Stimulated activated CD8-positive, alpha-beta memory T cell treated with anti-CD3 and anti-CD28 coated beads, Interleukin-4, amount 100 ng/mL, for 24 hours (primary cell): ENCODE results near the gene PRKCD.
"Not testable (repeated sequence)": the region's sequence is repeated elsewhere in the genome, so short reads cannot be mapped to it uniquely, and the experiment has no call there.

Experiments used
- DNase-seq: peaks from one replicate; pipeline ENCODE4 v3.0.0-alpha.2; 2020; ENCODE audit warnings: low read depth

PRKCD gene

DNA sequence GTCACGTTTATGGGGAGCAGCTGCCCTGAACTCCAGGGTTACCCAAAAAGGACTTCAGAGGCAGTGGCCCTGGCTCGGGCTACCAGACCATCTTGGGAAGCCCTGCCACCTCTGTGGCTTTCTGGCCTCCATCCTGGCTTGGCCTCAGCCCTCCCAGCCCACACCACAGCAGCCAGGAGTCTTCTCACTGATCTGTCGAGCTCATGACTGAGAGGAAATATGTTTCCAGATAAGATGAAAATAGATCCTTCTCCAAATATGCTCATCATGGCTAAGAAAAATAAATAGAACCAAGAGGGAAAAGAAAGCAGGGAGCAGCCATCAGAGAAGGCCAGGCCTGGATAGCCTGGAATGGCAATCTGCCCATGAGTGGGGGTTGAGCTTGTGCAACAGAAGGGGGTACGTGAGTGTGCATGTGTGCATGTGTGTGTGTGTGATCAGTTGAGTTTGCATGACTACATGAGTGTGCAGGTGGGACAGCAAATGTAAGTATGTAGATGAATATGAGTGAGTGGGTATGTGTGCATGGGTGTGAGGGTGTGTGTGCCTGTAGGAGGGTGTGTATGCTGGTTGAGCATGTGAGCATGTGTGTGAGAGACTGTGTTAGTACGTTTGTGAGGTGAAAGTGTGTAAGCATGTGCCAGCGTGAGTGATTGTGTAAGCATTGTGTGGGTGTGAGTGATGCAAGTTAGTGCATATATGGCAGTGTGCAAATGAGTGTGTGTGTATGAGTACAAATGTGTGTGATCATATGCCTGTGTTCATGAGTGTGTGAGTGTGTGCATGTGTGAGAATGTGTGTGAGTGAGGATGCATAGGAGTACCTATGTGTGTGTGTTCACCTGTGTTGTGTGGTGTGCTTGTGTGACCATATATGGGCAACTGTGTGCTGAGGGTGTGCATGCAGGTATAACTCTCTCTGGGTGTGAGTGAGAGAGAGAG lies 20.8 kb upstream of the PRKCD start:
- no peak for DNase-seq

DNA sequence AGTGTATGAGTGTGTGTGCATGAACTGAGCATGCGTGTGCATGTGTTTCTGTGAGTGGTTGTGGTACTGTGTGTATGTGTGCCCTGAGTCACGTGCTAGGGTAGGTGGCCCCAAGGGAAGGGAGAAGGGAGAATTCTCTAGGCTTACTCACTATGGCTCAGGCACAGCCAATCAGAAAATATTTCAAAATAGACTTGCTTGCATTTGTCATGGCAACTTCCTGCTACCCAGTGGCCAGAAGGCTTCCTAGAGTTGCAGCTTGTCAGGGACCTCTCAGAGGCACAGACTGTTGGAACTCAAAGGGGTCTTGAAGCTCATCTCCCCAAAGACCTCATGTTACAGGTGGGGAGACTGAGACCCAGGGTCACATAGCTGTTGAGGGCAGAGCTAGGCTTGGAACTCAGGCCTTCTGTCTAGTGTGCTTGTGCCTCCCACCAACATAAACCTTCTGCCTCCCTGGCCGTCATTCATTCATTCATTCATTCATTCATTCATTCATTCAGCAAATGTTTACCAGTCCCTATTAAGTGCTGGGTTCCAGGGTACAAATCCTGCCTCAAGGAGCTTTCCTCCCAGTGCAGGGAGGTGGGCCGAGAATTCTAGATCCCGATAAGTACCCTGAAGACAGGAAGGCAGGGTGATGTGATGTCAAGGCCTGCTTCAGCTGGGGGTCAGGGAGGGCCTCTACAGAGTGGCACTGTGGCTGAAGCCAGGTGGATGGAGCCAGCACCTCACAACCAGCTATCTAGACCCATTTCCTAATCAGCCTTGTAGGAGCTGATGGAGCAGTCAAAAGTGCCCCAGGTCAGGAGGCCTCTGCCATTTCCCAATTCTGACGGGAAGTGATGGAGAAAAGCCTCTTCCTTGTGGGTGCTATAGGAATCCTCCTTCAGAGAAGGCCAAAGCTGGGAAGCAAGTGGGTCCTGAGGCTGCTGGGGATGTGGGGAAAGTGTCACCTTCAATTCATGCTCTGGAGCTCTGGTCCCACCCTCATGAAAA lies 19.9 kb upstream of the PRKCD start:
- no peak for DNase-seq

DNA sequence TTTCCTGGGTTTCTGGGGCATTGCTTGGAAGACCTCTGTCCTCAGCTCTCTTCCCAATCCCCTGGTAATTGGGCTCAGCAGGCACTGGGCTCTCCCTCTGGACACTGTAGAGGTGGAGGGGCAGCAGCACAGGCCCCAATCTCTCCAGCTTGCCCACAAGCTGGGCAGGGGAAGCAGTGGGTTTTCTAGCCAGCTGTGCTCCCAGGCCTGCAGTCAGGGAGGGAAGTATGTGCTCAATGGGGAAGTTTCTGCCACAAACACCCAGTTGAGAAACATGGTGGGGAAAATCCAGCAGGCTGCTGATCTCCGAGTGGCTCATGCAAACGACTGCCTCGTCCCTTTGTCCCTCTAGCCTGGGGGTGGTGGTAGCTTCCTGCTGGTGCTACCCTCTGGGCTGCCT lies 18.0 kb upstream of the PRKCD start:
- no peak for DNase-seq

DNA sequence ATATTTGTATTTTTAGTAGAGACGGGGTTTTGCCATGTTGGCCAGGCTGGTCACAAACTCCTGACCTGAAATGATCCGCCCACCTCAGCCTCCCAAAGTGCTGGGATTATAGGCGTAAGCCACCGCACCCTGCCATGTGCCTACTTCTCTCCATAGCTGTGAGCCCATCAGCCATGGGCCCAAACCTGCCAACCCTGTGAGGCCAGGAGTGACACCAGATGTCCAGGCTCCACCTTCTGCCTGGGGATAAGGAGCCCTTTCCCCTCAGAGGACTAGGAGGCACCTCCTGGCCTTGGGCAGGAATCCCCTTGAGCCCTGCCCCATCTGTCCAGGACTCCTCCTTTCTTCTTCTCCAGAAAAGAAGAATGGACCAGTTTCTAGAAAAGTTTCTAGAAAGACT lies 16.6 kb upstream of the PRKCD start:
- no peak for DNase-seq

DNA sequence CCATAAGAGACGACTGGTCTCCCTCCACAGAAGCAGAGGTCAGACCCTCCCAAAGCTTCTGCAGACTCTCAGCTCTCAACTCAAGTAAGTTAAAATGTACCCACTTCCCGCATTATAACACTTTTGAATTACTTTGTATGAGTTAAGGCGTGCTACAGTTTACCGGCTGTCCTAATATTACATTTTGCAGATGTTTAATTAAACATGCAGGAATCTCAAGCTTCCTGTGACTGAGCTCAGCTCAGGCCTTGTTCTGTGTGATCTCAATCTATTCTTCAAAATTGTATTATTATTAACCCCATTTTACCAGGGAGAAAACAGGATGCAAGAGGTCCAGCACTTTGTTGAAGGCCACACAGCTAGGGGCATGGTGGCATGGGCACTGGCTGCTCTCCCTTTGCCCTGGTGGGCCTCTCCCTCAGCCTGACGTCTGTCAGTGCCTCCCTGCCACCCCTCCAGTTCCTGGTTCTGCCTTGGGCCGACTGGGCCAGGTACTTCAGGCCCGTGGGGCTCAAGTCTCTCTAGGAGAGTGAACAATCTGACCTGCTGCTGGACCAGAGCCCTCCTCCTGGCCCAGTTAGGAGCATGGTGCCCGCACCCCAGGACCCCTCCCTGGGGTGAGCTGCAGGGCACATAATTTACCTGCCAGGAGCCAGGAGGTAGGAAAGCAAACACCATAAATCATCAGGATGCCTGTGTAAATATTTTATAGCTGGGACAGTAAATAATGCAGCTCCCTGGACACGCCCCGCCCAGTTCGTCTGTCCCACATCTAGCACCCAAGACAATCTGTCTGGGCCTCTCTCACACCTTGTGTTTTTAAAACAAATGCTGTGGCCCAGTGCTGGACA lies 15.9 kb upstream of the PRKCD start:
- DNase-seq: no peak

DNA sequence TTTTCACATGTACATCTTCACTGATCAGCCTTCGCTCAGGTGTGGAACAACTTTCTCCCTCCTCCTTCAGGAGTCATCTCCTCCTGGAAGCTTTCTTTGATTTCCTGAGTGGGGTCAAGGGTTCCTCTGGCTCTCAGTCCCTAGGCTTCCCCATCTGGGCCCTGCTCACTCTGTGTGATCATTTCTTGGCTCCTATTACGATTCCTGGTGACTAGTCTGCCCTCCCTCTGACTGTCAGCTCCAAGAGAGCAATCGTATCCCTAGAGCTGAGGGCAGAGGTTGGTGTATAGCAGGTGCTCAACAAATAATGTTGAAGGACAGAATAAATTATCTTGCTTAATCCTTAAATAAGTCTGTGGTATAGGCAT lies 15.3 kb upstream of the PRKCD start:
- DNase-seq: no peak

DNA sequence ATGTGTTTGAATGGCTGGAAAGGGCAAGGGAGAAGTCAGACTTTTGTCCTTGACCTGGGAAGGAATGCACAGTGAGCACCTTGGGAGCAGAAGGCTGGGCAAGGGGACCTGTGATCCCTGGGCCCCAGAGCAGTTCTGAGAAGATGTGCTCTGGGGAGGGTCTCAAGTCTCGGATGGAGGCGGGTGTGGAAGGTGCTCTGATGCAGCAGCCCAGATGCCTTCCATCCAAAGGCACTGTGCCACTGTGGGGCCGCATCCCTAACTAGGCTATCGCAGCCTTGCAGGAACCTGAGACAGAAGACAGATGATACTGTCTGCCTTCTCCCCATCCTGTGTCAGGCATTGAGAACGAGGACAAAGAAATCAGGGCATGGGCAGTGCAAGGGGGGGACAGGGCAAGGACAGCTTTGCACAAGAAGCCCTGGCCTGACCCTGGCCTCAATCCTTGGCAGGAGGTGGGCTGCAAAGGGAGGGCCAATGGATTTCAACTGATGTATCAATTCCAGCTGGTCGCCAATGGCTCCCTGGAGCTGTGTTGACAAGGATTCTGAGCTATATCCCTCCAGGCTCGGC lies 14.6 kb upstream of the PRKCD start:
- DNase-seq: no peak

DNA sequence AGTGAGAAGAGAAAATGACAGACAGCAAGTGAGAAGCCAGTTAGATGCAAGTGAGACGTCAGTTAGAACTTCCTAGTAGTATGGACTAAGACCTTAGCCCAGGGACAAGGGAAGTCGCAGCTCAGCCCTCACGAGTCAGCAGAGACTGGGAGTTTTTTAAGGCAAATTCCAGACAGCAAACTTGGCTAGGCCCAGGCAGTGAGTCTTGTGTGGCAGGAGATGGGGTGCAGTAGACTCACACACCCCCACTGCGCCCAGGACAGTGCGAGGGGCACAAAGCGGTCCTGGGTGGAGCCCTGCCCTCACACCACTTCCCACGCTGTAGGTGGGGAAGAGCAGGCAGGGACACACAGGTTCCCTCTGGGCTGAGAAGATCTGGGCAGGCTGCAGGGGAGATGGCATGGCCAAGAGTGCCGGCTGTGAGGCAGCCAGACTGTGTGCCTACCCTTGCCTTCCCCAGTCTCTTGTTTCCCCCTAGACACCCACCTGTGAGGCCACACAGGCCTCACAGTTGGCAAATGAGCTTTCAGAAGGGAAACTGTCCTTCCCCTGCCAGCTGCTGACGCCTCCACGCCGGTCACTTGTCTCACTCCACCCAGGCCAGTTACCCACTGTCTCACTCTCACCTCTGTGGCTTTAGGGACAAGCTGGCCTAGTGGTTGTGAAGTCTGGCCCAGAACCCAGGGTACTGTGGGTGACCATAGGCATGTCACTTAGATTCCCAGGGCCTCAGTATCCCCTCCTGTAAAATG lies 13.7 kb upstream of the PRKCD start:
- no peak for DNase-seq

DNA sequence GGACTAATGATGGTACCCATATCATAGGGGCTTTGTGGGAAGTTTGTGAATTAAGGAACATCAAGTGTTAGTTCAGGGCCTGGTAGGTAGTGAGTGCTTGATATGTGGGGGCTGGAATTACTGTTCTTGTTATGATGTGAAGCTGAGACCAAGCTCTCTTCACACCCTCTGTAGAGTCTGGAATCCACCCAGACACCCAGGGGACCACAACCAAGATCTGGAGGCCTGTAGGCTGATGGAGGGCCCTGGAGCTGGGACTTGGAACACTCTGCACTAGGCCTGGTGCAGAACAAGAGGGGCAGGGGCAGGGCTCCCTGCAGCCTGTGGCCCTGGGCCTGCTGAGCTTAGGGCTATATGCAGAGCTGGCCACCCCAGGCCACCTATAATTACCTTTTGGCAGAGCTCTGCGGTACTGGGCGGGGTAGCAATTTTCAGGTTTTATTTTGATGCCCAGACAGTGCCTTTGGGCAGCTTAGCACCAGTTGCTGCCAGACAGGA lies 13.1 kb upstream of the PRKCD start:
- DNase-seq: no peak

DNA sequence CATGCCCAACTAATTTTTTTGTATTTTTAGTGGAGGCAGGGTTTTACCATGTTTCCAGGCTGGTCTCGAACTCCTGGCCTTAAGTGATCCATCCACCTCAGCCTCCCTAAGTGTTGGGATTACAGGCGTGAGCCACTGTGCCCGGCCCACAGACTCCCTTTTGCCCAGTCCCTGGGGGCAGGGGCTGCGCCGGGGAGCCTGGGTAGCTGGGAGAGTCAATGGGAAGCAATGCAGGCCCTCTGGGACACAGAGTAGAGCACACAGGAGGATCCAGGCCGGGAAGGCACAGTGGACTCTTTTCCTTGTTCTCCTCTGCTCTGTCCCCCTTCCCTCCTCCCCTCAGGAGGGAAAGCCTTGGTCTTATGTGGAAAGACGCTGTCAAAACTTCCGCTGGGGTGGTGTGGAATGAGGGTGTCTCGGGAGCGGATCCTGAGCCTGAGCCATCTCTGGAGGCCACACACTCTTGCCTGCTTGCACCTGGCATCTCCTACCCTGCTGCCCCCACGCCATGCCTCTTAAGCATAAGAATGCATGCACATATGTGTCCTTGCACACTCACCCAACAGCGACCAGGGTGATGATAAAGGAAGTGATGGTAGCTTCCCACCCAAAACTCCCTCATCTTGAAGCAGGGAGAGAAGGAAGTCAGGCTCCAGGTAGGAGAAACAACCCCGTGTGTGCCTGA lies 11.9 kb upstream of the PRKCD start:
- DNase-seq: no peak

DNA sequence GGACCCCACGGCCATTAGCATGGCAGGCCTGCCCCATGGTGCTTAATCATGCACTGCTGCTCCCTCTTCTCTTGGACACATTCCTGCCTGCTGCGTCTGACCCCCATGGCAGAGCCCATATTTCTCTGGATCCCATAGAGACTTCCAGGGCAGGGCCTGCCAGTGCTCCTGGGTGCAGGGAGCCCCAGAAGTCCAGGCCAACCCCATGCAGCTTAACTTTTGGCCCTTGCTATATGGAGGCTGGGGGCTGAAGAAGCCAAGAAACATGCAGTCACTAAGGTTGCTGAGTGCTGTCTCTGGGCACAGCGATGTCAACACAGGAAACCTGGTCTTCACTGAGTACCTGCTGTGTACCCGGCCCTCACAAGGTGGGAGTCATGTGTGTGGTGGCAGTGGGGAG lies 11.3 kb upstream of the PRKCD start:
- DNase-seq: no peak

DNA sequence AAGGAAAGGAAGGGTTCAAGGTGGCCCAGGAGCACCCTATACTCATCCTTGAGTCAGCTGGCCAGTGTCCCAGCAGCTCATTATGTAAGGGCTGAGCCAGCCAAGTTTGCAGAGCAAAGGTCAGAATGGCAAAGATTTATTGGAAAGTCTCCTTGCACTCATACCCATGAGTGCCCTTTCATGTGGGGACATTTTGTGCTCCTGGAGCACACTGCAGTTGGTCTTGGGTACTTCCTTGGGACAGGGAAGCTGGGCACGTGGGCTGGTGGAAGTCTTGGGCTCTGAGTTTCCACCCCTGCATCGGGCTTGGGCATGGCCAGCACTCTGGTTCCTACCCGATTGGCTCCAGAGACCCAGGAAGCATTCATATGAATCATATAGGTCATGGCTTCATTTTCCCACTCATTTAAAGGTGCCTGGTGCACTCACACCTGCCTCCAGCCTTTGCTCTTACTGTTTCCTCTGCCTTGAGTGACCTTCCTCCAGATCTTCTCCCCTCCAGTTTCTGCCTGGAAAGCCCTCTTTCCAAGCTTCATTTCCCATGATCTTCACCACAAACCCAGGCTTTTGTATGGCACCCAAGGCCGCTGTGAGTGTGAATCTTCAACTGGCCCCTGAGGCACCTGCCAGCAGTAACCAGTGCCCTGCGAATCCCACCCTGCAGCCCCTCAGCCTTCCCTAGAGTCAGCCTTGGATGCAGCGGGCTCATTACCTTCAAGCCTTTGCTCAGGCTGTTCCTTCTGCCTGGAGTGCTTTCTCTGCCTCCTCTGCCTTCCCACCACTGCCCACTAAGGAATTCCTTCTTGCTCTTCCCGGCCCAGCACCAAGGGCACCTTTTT lies 10.5 kb upstream of the PRKCD start:
- no peak for DNase-seq

DNA sequence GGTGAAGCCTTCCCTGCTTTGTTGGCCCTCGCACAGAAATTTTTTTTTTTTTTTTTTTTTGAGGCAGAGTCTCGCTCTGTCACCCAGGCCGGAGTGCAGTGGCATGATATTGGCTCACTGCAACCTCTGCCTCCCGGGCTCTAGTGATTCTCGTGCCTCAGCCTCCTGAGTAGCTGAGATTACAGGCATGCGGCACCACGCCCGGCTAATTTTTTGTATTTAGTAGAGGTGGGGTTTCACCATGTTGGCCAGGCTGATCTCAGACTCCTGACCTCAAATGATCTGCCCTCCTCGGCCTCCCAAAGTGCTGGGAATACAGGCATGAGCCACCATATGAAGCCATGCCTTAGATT lies 9.9 kb upstream of the PRKCD start:
- not testable (repeated sequence) for DNase-seq

DNA sequence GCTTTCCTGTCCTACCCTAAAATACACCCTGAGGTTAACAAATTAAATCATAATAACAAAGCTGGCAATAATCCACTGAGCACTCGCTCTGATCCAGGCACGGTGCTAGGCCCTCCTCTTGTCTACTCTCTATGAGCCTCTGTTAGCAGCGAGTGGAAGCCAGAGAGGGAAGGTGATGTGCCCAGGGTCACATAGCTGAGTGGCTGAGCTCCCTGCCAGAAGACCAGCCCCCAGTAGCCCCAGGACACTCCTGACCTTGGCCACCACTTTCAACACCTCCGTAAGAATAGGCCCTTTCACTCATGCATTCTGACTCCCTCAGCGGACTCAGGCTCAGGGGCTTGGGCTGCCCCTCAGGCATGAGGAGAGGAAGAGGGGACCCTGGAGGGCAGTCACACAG lies 9.5 kb upstream of the PRKCD start:
- DNase-seq: no peak

DNA sequence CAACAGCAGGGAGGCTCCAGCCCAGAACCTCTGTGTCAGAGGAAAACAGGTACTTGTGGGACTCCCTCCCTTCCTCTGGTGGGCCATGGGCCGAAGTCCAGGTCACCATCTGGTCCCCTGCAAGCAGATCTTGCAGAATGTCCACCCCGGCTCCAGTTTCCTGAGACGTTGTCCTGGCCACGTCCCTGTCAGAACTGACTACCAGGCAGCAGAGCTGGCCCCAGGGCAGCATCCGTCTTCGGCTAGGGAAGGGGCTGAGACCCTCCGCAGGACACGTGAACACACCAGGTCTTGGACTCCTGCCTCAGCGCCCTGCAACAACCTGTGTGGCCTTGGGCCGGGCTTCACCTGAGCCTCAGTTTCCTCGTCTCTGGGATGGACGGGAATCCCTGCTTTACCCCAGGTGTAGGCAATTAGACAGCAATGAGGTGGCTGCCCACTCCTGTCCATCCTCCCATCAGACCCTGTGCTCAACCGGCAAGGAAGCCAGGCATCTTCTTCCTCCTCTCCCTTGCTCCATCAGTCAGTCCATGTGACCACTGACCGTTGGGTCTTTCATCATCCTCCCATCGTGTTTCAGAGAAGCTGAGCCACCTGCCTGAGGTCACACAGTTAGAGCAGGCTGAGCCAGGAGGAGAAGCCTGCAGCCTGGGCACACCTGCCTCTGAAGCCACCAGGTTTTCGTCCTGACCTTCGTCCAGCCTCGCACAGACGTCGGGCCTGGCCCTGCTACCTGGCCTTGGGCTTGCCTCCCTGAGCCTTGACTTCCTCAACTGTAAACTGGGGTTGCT lies 8.9 kb upstream of the PRKCD start:
- DNase-seq: no peak

DNA sequence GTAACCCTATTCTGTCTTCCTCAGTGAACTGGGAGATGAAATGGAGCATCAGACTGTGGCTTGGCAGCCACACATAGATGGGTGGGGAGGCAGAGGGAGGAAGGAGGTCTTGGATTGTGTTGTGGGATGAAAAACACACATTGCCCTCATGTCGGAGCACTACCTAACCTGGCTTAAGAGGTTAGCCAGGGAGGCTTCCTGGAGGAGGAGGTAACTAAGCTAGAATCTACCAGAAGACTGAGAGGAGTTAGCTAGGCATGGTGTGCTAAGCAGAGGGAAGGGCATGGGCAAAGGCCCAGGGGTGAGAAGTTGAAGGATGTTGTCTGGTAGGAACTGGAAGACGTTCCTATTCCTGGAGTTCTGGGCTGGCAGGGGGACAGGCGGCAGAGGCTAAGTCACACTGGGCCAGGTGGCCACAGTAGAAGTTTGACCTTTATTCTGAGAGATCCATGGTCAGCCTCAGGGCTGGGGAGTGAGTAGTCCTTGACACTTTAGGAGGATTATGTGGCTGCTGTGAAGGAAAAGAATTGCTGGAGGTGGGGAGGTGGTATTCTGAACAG lies 7.7 kb upstream of the PRKCD start:
- no peak for DNase-seq

DNA sequence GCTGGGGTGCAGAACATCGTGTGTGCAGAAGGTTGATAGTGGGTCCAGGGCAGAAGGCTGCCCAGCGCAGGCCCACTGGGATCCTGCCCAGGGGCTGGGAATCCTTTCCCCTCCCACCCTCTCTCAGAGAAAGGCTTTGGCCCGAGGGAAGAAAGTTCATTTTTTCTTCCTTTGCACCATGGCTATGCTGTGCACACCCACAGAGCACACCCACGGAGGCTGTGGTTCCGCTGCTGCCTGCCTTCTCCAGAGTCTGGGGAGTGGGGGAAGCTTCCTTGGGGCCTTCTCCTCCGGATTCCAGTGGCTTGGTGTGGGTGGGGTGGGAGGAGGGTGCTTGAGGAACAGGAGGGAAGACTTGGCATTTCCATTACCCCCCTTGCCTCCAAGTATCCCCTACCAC lies 7.0 kb upstream of the PRKCD start:
- DNase-seq: no peak

DNA sequence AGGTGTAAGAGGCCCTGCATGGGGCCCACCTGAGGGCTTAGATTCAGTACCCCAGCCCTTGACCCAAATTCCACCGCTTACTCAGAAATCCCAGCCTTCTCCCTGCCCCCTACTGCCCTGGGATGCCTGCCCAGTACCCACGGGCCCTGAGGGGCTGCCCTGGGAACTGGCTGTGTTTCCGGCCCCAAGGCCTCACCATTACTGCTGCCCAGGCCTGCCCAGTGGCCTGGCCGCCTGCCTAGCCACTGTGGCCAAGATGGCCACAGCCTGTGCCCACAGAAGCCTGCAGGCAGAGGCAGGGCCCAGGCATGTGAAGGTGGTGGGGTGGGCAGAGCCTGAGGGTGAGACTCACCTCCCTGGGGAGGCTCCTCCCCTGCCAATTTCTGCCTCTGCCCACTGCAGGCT lies 6.1 kb upstream of the PRKCD start:
- DNase-seq: no peak
